Progenitor cell of endocrine pancreas (in vitro differentiated cells): ENCODE measurements around the gene PROSER3. TPM values are rescaled to one million over a fixed set of nuclear protein-coding genes. Genes with fewer than 3 reads are reported as not detected.

Experiments
- DNase-seq: peaks from one replicate; pipeline ENCODE4 v3.0.0; 2021; ENCODE audit warnings: low spot score; ENCODE audit not compliant: unreplicated experiment
- H3K27ac Mint-ChIP-seq: 2 replicates; pipeline ENCODE4 v1.8.0; 2021; ENCODE audit warnings: mild to moderate bottlenecking, moderate library complexity, mixed read lengths
- H3K27me3 Mint-ChIP-seq: 2 replicates; pipeline ENCODE4 v1.8.0; 2021; ENCODE audit warnings: mixed read lengths
- H3K36me3 Mint-ChIP-seq: 2 replicates; pipeline ENCODE4 v1.8.0; 2022; ENCODE audit warnings: mixed read lengths; ENCODE audit not compliant: insufficient read depth
- H3K4me1 Mint-ChIP-seq: 2 replicates; pipeline ENCODE4 v1.8.0; 2021; ENCODE audit warnings: low read depth, mixed read lengths
- H3K4me3 Mint-ChIP-seq: 2 replicates; pipeline ENCODE4 v1.8.0; 2021; ENCODE audit warnings: low read depth, mild to moderate bottlenecking, moderate library complexity, mixed read lengths
- H3K9me3 Mint-ChIP-seq: 2 replicates; pipeline ENCODE4 v1.8.0; 2021; ENCODE audit warnings: low read depth, mixed read lengths
- total RNA-seq: library from RNA; stranded (reverse); gene quantifications from 2 replicates; pipeline ENCODE4 v1.2.1, GENCODE V29; 2021
- TF ChIP-seq, protein P1 (sequence below): fragments of 200-600 bp; sonication (generic); IDR thresholded peaks from one replicate; pipeline ENCODE4 v1.5.0; 2021; ENCODE audit warnings: antibody characterized with exemption, mild to moderate bottlenecking; ENCODE audit not compliant: unreplicated experiment

Gene PROSER3
- total RNA-seq, 1 donor from 2014 or later = 58.6 TPM

DNA sequence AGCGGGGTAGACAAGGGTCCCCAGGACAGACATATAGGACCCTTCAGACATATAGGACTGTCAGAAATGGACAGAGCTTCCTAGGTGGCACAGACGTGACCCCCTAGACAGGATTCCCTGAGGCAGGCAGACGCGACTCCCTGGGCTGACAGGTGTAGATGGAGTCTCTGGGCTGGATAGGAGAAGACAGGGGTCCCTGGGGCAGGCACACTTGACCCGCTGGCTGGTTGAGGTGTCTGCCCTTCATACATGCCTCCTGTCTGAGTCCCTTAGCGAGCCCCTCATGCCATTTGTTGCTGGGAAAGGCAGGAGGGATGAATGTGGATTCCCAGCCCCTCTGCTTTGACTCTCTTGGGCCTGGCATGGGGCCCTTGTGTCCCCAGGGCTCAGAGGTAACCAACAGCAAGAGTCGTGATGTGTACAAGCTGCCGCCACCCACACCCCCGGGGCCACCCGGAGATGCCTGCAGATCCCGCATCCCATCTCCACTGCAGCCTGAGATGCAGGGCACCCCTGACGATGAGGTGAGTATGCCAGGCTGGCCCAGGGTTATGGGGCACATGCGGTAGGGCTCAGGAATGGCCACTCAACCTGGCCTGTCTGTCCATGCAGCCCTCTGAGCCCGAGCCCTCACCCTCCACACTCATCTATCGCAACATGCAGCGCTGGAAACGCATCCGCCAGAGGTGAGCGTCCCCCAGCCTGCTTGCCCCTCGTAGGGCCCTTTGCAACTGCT is 4.2 kb upstream of the PROSER3 start:
- Mint-ChIP-seq H3K4me1 (peaks cover 13% of the 10 kb centered on the region), H3K9me3 (no peaks in the 10 kb centered on the region), H3K27ac (no peak overlapping the region), H3K27me3 (peaks cover 20% of the 10 kb centered on the region), H3K36me3 (peaks cover 13% of the 10 kb centered on the region), H3K4me3 (no peak overlapping the region)
- TF ChIP-seq, protein P1, sequence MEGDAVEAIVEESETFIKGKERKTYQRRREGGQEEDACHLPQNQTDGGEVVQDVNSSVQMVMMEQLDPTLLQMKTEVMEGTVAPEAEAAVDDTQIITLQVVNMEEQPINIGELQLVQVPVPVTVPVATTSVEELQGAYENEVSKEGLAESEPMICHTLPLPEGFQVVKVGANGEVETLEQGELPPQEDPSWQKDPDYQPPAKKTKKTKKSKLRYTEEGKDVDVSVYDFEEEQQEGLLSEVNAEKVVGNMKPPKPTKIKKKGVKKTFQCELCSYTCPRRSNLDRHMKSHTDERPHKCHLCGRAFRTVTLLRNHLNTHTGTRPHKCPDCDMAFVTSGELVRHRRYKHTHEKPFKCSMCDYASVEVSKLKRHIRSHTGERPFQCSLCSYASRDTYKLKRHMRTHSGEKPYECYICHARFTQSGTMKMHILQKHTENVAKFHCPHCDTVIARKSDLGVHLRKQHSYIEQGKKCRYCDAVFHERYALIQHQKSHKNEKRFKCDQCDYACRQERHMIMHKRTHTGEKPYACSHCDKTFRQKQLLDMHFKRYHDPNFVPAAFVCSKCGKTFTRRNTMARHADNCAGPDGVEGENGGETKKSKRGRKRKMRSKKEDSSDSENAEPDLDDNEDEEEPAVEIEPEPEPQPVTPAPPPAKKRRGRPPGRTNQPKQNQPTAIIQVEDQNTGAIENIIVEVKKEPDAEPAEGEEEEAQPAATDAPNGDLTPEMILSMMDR = no peak
- DNase-seq = no peak

DNA sequence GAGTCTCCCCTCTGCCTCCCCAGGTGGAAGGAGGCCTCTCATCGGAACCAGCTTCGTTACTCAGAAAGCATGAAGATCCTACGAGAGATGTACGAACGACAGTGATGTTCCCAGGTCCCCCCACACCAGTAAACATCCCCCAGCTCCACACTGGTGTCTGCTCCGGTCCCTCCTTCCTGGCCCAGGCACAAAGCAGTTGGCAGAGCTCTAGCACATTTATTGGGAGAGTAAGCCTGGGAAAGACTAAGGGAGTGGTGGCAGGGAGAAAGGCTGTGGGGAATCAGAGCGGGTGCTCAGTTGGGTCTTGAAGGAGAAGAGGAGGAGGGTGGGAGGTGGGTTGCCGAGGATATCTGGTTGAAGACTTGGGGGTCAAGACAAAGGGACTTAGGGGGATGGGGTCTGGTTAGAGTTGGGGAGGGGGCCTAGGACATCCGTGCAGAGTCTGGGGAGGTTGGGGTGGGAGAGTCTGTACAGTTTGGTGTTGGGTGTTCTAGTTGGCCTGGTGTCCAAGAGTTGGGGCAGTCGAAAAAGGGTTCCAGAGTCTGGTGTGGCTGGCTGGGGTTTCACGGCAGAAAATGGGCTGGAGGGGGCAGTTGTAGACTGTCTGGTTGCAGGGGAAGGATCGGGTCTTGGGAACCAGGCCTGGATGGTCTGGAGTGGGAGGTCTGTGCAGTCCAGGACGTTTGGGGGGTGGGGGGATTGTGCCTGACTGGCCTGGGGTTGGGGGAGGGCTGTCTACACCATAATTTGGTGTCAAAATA is 3.4 kb upstream of the PROSER3 start:
- Mint-ChIP-seq H3K4me3 (no peak overlapping the region), H3K4me1 (peaks cover 13% of the 10 kb centered on the region), H3K27me3 (peaks cover 20% of the 10 kb centered on the region), H3K9me3 (no peaks in the 10 kb centered on the region), H3K36me3 (peaks cover 13% of the 10 kb centered on the region), H3K27ac (no peak overlapping the region)
- DNase-seq = no peak
- TF ChIP-seq, protein P1 = no peak

DNA sequence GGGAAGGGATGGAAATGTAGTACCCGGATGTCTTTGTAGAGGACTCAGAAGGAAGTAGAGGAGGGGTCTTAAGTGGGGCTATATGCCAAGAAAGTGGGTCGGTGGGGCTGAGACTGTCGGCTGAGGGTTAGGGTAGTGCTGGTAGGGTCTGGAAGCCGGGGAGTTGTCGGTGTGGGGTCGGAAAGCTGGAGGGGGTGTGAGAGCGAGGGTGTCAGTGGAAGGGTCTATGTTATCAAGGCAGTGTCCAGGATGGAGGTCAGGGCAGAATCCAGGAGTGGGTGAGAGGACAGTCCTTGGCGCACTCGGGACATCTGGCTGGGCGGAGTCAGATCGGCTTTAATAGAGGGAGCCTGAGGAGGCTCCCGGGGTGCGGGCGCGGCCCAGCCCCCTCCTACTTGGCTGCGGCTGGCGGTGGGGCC is 2.8 kb upstream of the PROSER3 start:
- peaks cover 13% of the 10 kb centered on the region for H3K36me3 Mint-ChIP-seq
- TF ChIP-seq, protein P1 = no peak
- no peak for DNase-seq
- no peaks in the 10 kb centered on the region for H3K9me3 Mint-ChIP-seq
- H3K27ac Mint-ChIP-seq = no peak overlapping the region
- H3K4me3 Mint-ChIP-seq = no peak overlapping the region
- peaks cover 12% of the 10 kb centered on the region for H3K4me1 Mint-ChIP-seq
- peaks cover 20% of the 10 kb centered on the region for H3K27me3 Mint-ChIP-seq

DNA sequence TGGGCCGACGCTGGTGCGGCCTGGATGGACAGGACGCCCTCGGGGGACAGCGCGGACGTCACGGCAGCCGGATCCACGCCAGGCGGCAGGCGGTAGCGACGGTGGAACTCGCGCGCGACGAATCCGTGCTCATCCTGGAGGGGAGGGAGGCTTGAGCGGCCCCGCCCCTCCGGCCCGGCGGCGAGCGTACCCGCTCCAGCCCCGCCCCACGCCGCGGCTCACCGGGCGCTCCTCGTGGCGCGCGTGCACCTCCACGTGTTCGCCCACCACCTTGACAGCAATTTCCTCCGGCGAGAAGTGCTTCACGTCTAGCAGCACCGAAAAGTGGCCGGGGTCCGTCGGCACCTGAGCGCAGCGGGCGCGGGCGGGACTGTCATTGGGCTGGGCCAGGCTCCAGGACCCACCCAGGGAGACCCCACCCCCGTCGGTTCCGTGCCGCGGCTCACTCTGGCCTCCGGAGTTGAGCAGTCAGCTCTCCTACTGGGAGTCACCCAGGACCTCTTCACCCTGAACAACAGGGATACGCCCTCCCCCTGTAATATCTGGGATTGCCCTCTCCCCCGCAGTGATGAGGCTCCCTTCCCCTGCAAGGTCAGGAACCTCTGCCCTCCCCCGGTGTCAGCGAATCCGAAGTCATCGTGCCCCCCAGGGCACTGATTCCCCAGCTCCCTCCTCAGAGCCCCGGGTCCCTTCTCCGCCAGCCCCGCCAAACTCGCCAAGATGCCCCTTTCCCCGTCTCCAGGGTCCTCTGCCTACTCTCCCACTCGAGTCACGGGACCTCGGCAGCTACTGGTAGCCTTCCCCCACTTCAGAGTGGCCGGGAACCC is 2.2 kb upstream of the PROSER3 start:
- no peaks in the 10 kb centered on the region for H3K9me3 Mint-ChIP-seq
- TF ChIP-seq, protein P1 = no peak
- peaks cover 20% of the 10 kb centered on the region for H3K27me3 Mint-ChIP-seq
- peak overlapping the region; percentile 6 for H3K27ac Mint-ChIP-seq
- peaks cover 12% of the 10 kb centered on the region for H3K4me1 Mint-ChIP-seq
- DNase-seq = no peak
- H3K36me3 Mint-ChIP-seq = peaks cover 13% of the 10 kb centered on the region
- peak overlapping the region; percentile 34 for H3K4me3 Mint-ChIP-seq
